Stomach (tissue), 4 donors: Measurements from ENCODE around the gene HPD.
A peak's percentile ranks its signal among the peaks of the same experiment; 100 is the strongest.

ENCODE experiments used
- EP300 ChIP-seq: sonication (generic); formaldehyde crosslinking; IDR thresholded peaks from one replicate; pipeline ENCODE4 v1.6.1; 2017; ENCODE audit warnings: antibody characterized with exemption
- POLR2AphosphoS5 ChIP-seq, 3 donors: sonication (generic); formaldehyde crosslinking; IDR thresholded peaks; one replicate each; pipeline ENCODE4 v1.6.1; 2016; ENCODE audit warnings: antibody characterized with exemption in 3 of 3
- TF ChIP-seq, protein P1 (sequence below), 7 experiments: fragments of 450-650 bp in 4 of 7; fragments of 200-600 bp in 3 of 7; sonication (generic) in 3 of 7; IDR thresholded peaks; one replicate each; pipeline ENCODE4 v1.5.1; 2016 to 2019; ENCODE audit warnings: antibody characterized with exemption in 7 of 7, control low read depth in 2 of 7, mild to moderate bottlenecking in 1 of 7

DNA sequence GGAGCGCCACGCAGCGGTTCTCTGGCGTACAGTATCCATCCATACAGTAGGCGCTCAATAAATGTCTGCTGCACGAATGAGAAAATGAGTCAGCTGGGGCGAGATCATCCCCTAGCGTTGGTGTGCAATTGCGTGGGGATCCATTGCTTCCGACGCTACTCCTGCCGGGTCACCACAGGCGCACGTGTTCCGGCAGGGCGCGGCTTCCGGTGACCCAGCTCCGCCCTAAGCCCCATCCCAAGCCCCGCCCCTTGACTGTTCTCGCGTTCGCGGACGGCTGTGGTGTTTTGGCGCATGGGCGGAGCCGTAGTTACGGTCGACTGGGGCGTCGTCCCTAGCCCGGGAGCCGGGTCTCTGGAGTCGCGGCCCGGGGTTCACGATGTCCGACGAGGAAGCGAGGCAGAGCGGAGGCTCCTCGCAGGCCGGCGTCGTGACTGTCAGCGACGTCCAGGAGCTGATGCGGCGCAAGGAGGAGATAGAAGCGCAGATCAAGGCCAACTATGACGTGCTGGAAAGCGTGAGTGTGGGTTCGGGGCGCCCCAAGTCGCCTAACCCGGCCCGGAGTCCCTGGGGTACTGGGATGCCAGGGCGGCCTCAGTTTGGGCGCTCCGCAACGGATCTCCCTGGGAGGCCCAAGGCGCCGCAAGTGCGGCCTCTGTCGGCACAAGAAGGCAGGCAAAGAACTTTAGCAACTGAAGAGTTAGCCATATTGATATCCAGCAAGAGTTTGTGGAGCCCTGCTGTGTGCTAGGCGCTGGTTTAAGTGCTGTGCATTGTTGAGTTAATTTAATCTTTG, 30.0 kb upstream of the HPD start, which contains the start of gene PSMD9:
- TF ChIP-seq, protein P1, sequence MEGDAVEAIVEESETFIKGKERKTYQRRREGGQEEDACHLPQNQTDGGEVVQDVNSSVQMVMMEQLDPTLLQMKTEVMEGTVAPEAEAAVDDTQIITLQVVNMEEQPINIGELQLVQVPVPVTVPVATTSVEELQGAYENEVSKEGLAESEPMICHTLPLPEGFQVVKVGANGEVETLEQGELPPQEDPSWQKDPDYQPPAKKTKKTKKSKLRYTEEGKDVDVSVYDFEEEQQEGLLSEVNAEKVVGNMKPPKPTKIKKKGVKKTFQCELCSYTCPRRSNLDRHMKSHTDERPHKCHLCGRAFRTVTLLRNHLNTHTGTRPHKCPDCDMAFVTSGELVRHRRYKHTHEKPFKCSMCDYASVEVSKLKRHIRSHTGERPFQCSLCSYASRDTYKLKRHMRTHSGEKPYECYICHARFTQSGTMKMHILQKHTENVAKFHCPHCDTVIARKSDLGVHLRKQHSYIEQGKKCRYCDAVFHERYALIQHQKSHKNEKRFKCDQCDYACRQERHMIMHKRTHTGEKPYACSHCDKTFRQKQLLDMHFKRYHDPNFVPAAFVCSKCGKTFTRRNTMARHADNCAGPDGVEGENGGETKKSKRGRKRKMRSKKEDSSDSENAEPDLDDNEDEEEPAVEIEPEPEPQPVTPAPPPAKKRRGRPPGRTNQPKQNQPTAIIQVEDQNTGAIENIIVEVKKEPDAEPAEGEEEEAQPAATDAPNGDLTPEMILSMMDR (IDR thresholded peaks at IDR 0.05) = peak in 5 of 7 experiments; percentile 20 to 62 (median 40)
- peak; percentile 86 to 97 (median 87) for TF ChIP-seq POLR2AphosphoS5 (IDR thresholded peaks at IDR 0.05)
- TF ChIP-seq EP300 = peak; percentile 19
